ENCODE measurements around the gene RNU4-1. TPM values are rescaled to one million over a fixed set of nuclear protein-coding genes. Genes with fewer than 3 reads are reported as not detected.
"Not testable (repeated sequence)": the region's sequence is repeated elsewhere in the genome, so short reads cannot be mapped to it uniquely, and the experiment has no call there.

RNU4-1 gene
- total RNA-seq, 4 donors from 2014 or later = not detected

DNA sequence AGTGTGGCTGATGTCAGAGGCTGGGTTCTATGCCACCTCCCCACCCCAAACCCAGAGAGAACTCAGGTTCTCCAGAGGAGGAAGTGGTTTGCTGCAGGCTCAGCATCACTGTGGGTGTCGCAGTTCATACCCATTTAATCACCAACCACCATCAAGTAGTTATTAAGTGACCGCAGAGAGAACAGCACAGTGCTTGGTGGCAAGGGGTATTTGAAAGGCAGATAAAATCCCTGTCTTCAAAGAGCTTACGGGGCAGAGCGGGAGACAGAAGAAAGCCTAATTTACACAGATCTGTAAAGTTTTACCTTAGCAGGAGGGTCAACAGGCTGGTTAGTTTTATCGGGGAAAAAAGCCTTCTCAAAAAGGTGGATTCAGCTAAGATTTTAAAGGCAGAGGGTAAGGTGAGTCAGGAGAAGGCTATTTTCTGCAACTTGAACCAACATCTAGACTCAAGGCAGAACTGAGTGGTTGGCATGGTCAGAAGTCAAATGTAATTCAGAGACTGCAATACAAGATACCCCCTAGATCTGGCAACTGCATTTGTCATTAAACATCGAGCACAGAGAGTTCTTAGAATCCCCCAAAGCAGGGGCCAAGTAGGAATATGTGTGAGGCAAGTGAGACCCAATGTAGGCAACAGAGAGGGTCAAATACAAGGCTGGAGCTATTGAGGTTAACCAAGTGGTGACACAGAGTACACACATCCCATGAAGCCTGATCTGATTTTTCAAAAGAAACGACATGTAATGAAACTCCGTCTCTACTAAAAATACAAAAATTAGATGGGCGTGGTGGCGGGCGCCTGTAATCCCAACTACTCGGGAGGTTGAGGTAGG lies 40.7 kb downstream of the RNU4-1 start:
- WGBS = 82% methylated on average over 11 of the region's 12 CpGs
- Histone ChIP-seq H3K27me3 (no peaks in the 10 kb centered on the region), H3K27ac (peak overlapping the region; percentile 54), H3K4me3 (no peak overlapping the region), H3K36me3 (peaks cover 10% of the 10 kb centered on the region), H3K9me3 (no peaks in the 10 kb centered on the region), H3K4me1 (peaks cover 96% of the 10 kb centered on the region)
- no peak for DNase-seq (ENCODE audit: low spot score in 2 of 2)
- no peak for TF ChIP-seq EP300 (IDR thresholded peaks at IDR 0.05)
- TF ChIP-seq, protein P1, sequence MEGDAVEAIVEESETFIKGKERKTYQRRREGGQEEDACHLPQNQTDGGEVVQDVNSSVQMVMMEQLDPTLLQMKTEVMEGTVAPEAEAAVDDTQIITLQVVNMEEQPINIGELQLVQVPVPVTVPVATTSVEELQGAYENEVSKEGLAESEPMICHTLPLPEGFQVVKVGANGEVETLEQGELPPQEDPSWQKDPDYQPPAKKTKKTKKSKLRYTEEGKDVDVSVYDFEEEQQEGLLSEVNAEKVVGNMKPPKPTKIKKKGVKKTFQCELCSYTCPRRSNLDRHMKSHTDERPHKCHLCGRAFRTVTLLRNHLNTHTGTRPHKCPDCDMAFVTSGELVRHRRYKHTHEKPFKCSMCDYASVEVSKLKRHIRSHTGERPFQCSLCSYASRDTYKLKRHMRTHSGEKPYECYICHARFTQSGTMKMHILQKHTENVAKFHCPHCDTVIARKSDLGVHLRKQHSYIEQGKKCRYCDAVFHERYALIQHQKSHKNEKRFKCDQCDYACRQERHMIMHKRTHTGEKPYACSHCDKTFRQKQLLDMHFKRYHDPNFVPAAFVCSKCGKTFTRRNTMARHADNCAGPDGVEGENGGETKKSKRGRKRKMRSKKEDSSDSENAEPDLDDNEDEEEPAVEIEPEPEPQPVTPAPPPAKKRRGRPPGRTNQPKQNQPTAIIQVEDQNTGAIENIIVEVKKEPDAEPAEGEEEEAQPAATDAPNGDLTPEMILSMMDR (IDR thresholded peaks at IDR 0.05) = no peak
- no peak for TF ChIP-seq POLR2AphosphoS5 (IDR thresholded peaks at IDR 0.05)
- no peak for TF ChIP-seq POLR2A (IDR thresholded peaks at IDR 0.05)

GRCh38 chr12:120251364-120252070 lies 41.5 kb downstream of the RNU4-1 start:
- H3K36me3 ChIP-seq; H3K9me3 ChIP-seq; H3K4me3 ChIP-seq; DNase-seq (ENCODE audit: low spot score in 2 of 2); H3K27me3 ChIP-seq: not testable (repeated sequence)
- Histone ChIP-seq H3K4me1 (peaks cover 96% of the 10 kb centered on the region), H3K27ac (peak overlapping the region; percentile 81)
- WGBS = 87% methylated on average over 12 of the region's 12 CpGs

DNA sequence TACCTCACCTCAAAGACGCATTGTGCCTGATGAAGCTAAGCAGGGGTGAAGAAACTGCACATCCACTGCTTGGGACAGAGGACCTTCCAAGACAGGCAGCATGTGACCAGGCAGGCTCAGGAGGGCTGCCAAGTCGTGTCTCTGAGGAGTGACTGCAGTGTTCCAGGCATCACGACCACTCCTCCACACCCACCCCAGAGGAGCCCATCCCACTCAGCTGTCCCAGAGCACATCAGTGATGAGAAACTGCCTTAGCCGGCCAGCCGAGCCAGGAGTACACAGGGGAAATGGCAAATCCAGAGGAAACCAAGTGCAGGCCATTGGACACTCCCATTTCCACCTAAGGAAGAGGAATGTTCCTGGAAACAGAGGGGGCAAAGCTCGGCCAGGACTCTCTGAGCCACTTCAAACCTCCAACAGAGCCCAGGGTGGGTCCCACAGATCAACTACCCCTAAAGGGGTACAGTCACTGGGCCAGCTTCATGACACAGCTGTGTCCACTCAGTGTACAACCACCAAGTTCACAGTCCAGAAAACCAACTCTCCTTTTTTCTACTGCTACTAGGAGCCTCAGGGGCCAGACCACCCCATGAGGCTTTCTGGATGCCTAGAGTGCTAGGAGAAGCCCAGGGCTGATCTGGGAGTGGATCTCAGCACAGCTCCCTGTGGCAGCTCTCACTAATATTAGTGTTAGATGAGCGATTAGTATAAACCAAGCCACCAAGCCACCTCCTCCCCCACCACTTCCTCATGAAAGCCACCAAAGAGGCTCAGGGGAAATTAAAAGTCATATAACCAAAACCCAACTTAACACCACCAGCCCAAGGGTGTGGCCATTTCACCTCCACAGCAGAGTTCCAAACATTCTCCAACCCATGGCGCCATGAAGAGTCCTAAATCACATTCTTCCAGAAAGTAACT lies 42.9 kb downstream of the RNU4-1 start:
- peak overlapping the region; percentile 24 for H3K4me3 ChIP-seq
- peak; percentile 90 to 92 for DNase-seq (ENCODE audit: low spot score in 2 of 2)
- no peaks in the 10 kb centered on the region for H3K9me3 ChIP-seq
- 44% methylated on average over 6 of the region's 8 CpGs for WGBS
- peaks cover 2% of the 10 kb centered on the region for H3K36me3 ChIP-seq
- H3K4me1 ChIP-seq = peaks cover 95% of the 10 kb centered on the region
- H3K27ac ChIP-seq = peak overlapping the region; percentile 81
- TF ChIP-seq POLR2A (IDR thresholded peaks at IDR 0.05) = no peak
- TF ChIP-seq, protein P1 (IDR thresholded peaks at IDR 0.05) = no peak
- no peak for TF ChIP-seq EP300 (IDR thresholded peaks at IDR 0.05)
- TF ChIP-seq POLR2AphosphoS5 (IDR thresholded peaks at IDR 0.05) = peak in 1 of 3 donors; percentile 42
- H3K27me3 ChIP-seq = no peaks in the 10 kb centered on the region

GRCh38 chr12:120249266-120249874 lies 43.7 kb downstream of the RNU4-1 start:
- Histone ChIP-seq H3K36me3 (no peaks in the 10 kb centered on the region), H3K4me3 (peak overlapping the region; percentile 24), H3K9me3 (no peaks in the 10 kb centered on the region), H3K4me1 (peaks cover 95% of the 10 kb centered on the region), H3K27ac (peak overlapping the region; percentile 81), H3K27me3 (no peaks in the 10 kb centered on the region)
- TF ChIP-seq POLR2A (IDR thresholded peaks at IDR 0.05) (no peak), EP300 (IDR thresholded peaks at IDR 0.05) (no peak), POLR2AphosphoS5 (IDR thresholded peaks at IDR 0.05) (no peak)
- TF ChIP-seq, protein P1 (IDR thresholded peaks at IDR 0.05) = no peak
- 58% methylated on average over 4 of the region's 4 CpGs for WGBS
- DNase-seq (ENCODE audit: low spot score in 2 of 2) = no peak

DNA sequence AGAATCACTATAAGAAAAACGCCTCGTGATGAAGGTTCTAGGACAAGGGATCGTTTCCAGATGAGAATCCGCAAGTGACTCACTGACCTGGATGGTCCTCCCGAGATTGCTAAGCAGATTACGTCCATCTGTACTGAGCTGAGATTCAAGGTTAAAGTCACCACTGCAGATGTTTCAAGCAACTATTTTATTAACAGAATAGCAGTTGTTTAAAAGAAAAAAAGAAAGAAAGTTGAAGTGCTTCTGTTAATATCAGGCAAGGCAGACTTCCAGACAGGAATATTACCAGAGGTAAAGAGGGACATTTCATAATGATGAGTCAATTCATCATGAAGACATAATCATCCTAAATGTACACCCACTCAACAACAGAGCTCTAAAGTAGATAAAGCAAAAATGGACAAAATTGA lies 45.4 kb downstream of the RNU4-1 start:
- H3K4me3 ChIP-seq = peak overlapping the region; percentile 24
- H3K9me3 ChIP-seq = no peaks in the 10 kb centered on the region
- H3K27me3 ChIP-seq = no peaks in the 10 kb centered on the region
- H3K36me3 ChIP-seq = no peaks in the 10 kb centered on the region
- TF ChIP-seq, protein P1 (IDR thresholded peaks at IDR 0.05) = no peak
- TF ChIP-seq POLR2A (IDR thresholded peaks at IDR 0.05) (no peak), POLR2AphosphoS5 (IDR thresholded peaks at IDR 0.05) (no peak), EP300 (IDR thresholded peaks at IDR 0.05) (no peak)
- WGBS = 27% methylated on average over 6 of the region's 6 CpGs
- peak overlapping the region; percentile 81 for H3K27ac ChIP-seq
- peaks cover 83% of the 10 kb centered on the region for H3K4me1 ChIP-seq
- no peak for DNase-seq (ENCODE audit: low spot score in 2 of 2)
